Measurements from ENCODE around the gene CLRN1. TPM values are rescaled to one million over a fixed set of nuclear protein-coding genes. Genes with fewer than 3 reads are reported as not detected.

Gene CLRN1
- total and polyA plus RNA-seq, 10 donors, result not detected

Other genes starting within 250 kb of the CLRN1 start
- gene SIAH2, start 209.6 kb downstream of the CLRN1 start, total RNA-seq, result 10 to 100 TPM; 22.8 to 71.3 (median 52.5) TPM
- 10 to 100 TPM; 13.6 to 22.7 (median 20.0) TPM for gene SIAH2, start 209.6 kb downstream of the CLRN1 start, polyA plus RNA-seq
- gene MINDY4B, start 67.3 kb downstream of the CLRN1 start, total RNA-seq, result not detected
- not detected for gene MINDY4B, start 67.3 kb downstream of the CLRN1 start, polyA plus RNA-seq
- gene MED12L, start 112.9 kb upstream of the CLRN1 start, total RNA-seq, result 1 to 10 TPM in 6 of 7 donors, under 1 TPM in 1; 0.85 to 4.5 (median 2.0) TPM
- under 1 TPM; 0.02 to 0.14 (median 0.03) TPM for gene MED12L, start 112.9 kb upstream of the CLRN1 start, polyA plus RNA-seq
- 10 to 100 TPM in 5 of 7 donors, 1 to 10 TPM in 2; 8.8 to 40.4 (median 14.3) TPM for gene GPR171, start 230.5 kb upstream of the CLRN1 start, total RNA-seq
- gene GPR171, start 230.5 kb upstream of the CLRN1 start, polyA plus RNA-seq, result 1 to 10 TPM; 2.7 to 9.1 (median 2.9) TPM